Spleen (tissue), 11 donors: ENCODE data around the gene ADAMTS4. TPM values are rescaled to one million over a fixed set of nuclear protein-coding genes. Genes with fewer than 3 reads are reported as not detected.

Experiments
- DNase-seq: peaks from one replicate; pipeline ENCODE4 v3.0.0-alpha.2; 2020
- H3K27ac ChIP-seq, 8 donors: fragments of 200-600 bp; sonication (generic) in 7 of 8; 1 replicate in 4 of 8; 2 replicates in 4 of 8; pipeline versions ENCODE4 v1.5.0 to v1.8.0; 2016 to 2021; ENCODE audit warnings: inconsistent platforms in 4 of 8, mild to moderate bottlenecking in 4 of 8, moderate library complexity in 1 of 8
- H3K27me3 ChIP-seq, 7 donors: fragments of 200-600 bp; sonication (generic) in 6 of 7; replicated peaks in 1 of 7; 1 replicate in 4 of 7; 2 replicates in 3 of 7; pipeline versions ENCODE4 v1.5.0 to v1.8.0; 2016 to 2021; ENCODE audit warnings: inconsistent platforms in 3 of 7, mild to moderate bottlenecking in 1 of 7
- H3K36me3 ChIP-seq, 6 donors: fragments of 200-600 bp; sonication (generic) in 5 of 6; 1 replicate in 4 of 6; 2 replicates in 2 of 6; pipeline versions ENCODE4 v1.5.0 to v1.8.0; 2016 to 2021; ENCODE audit warnings: inconsistent platforms in 2 of 6
- H3K4me1 ChIP-seq, 6 donors: fragments of 200-600 bp; sonication (generic) in 5 of 6; 1 replicate in 3 of 6; 2 replicates in 3 of 6; pipeline versions ENCODE4 v1.5.0 to v1.8.0; 2016 to 2021; ENCODE audit warnings: inconsistent platforms in 3 of 6
- H3K4me3 ChIP-seq, 8 donors: fragments of 200-600 bp; sonication (generic) in 7 of 8; 1 replicate in 4 of 8; 2 replicates in 4 of 8; pipeline versions ENCODE4 v1.5.0 to v1.8.0; 2016 to 2021; ENCODE audit warnings: inconsistent platforms in 4 of 8, mild to moderate bottlenecking in 4 of 8, moderate library complexity in 2 of 8
- H3K9me3 ChIP-seq, 8 donors: fragments of 200-600 bp; sonication (generic) in 7 of 8; 1 replicate in 4 of 8; 2 replicates in 4 of 8; pipeline versions ENCODE4 v1.5.0 to v1.8.0; 2016 to 2021; ENCODE audit warnings: inconsistent platforms in 4 of 8
- CTCF ChIP-seq, 11 experiments: fragments of 200-600 bp in 7 of 11; fragments of 450-650 bp in 4 of 11; sonication (generic) in 4 of 11; IDR thresholded peaks in 8 of 11; conservative IDR thresholded peaks in 3 of 11; 1 replicate in 7 of 11; 2 replicates in 4 of 11; pipeline versions ENCODE4 v1.4.0 to v1.8.0; 2016 to 2021; ENCODE audit warnings: antibody characterized with exemption in 11 of 11, inconsistent platforms in 4 of 11, mild to moderate bottlenecking in 1 of 11
- POLR2A ChIP-seq, 3 donors: fragments of 450-650 bp; IDR thresholded peaks; one replicate each; pipeline ENCODE4 v1.5.1; 2017; ENCODE audit warnings: antibody characterized with exemption in 3 of 3, mild to moderate bottlenecking in 1 of 3
- POLR2AphosphoS5 ChIP-seq, 3 donors: sonication (generic); formaldehyde crosslinking; IDR thresholded peaks; one replicate each; pipeline ENCODE4 v1.5.1; 2017; ENCODE audit warnings: antibody characterized with exemption in 3 of 3
- WGBS, 5 donors: extraction: QIAGEN DNeasy Blood & Tissue Kit in 3 of 5; methylation state at CpG; one replicate each; pipeline versions ENCODE4 v1.1.5 to v1.1.7; 2013 to 2018; 5-methylcytosine and 5-hydroxymethylcytosine counted together
- intact Hi-C: fragments of 100-400 bp; cut with DNase I; formaldehyde crosslinking; loops from one replicate; pipeline ENCODE4 v1.15.0; 2023; ENCODE audit warnings: low total_unique reads
- polyA plus RNA-seq, 3 donors: library from polyadenylated mRNA; stranded (reverse); fragments of 200-250 nt; gene quantifications; one replicate each; pipeline ENCODE4 v1.2.1, GENCODE V29; 2013
- total RNA-seq, 7 donors: library from RNA; depleted of rRNA in 3 of 7; stranded (reverse); fragments of >200 nt in 3 of 7; fragmentation: NEBNext Ultra II Directional in 4 of 7; extraction: Animal tissue kit (Norgen Biotek cat#: 25700) in 4 of 7; gene quantifications; one replicate each; pipeline versions ENCODE4 v1.1.0 to v1.2.1, GENCODE V29; 2016 to 2021
- donor health status: healthy with polysubstance abuse.
- donor health status: DM: no; HTN: no; CAD: no; lungs with moderate emphysema.
- donor health status: DM: no; HTN: no; CAD: no.
- donor health status: Bipolar disorder and iron deficiency.
- donor health status: healthy.
- donor health status: DM: no; HTN: no; CAD: no.
- donor health status: DM: yes; HTN: yes; CAD: no.

ADAMTS4 gene
- total and polyA plus RNA-seq, 10 donors = 0.26 to 37.8 (median 4.0) TPM

- Histone ChIP-seq H3K4me3 (peak overlapping the region in 2 of 8 donors; percentile 25 to 56), H3K27me3 (no peaks in the 10 kb centered on the region), H3K27ac (peak overlapping the region; percentile 76 to 92 (median 91)), H3K9me3 (no peaks in the 10 kb centered on the region), H3K36me3 (peaks cover 0 to under 1% (median 0%) of the 10 kb centered on the region in 6 donors), H3K4me1 (peaks cover 50 to 94% (median 84%) of the 10 kb centered on the region in 6 donors)
- DNase-seq = peak; percentile 72
- WGBS, 5 donors = 0 to 7% (median 1%) methylated on average over 2 of the region's 2 CpGs
- peak in 1 of 3 donors; percentile 41 for TF ChIP-seq POLR2AphosphoS5 (IDR thresholded peaks at IDR 0.05)
- TF ChIP-seq POLR2A (IDR thresholded peaks at IDR 0.05) = peak in 1 of 3 donors; percentile 18
- peak in 1 of 11 experiments; percentile 4 for TF ChIP-seq CTCF (IDR thresholded peaks at IDR 0.05 in 8 of 11, conservative IDR thresholded peaks at IDR 0.05 in 3 of 11)
- intact Hi-C loops = no loop called here
Measured at GRCh38 chr1:161185732-161186311, 13.0 kb downstream of the ADAMTS4 start.

DNA sequence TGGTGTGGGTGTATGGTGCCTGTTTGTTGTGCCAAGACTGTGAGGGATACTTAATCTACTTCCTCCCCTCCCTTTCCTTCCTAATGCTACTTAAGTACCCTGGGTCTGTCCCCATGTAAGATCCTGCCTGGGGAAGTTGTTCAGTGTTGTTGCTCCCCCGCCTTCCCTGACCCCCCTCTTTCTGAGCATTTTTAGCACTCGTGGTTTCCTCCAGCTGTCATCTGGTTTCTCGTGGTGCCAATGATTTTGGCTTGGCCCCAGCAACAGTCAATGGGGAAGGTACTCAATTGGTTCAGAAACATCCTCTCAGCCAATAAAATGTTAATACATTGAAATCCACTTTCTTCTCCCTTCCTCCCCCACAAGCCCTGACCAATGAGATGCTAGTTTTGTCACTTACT, 13.6 kb downstream of the ADAMTS4 start:
- TF ChIP-seq POLR2AphosphoS5 (IDR thresholded peaks at IDR 0.05) (peak in 2 of 3 donors; percentile 26 to 81), CTCF (IDR thresholded peaks at IDR 0.05 in 8 of 11, conservative IDR thresholded peaks at IDR 0.05 in 3 of 11) (no peak)
- intact Hi-C loops = no loop called here
- Histone ChIP-seq H3K27me3 (no peaks in the 10 kb centered on the region), H3K27ac (peak overlapping the region; percentile 76 to 92 (median 91)), H3K4me1 (peaks cover 50 to 94% (median 86%) of the 10 kb centered on the region in 6 donors), H3K9me3 (no peaks in the 10 kb centered on the region), H3K4me3 (peak overlapping the region in 3 of 8 donors; percentile 25 to 56 (median 26)), H3K36me3 (no peaks in the 10 kb centered on the region)
- peak; percentile 88 for DNase-seq
- 0 to 1% (median 0%) methylated on average over 3 of the region's 3 CpGs for WGBS, 5 donors

- 73 to 91% (median 85%) methylated on average over 1 of the region's 1 CpG for WGBS, 5 donors
- Histone ChIP-seq H3K27ac (peak overlapping the region; percentile 58 to 92 (median 91)), H3K4me3 (no peak overlapping the region), H3K9me3 (no peaks in the 10 kb centered on the region), H3K4me1 (peaks cover 52 to 92% (median 79%) of the 10 kb centered on the region in 6 donors), H3K27me3 (no peaks in the 10 kb centered on the region), H3K36me3 (no peaks in the 10 kb centered on the region)
- peak; percentile 54 for DNase-seq
- intact Hi-C loops = no loop called here
- no peak for TF ChIP-seq CTCF (IDR thresholded peaks at IDR 0.05 in 8 of 11, conservative IDR thresholded peaks at IDR 0.05 in 3 of 11)
- TF ChIP-seq POLR2A (IDR thresholded peaks at IDR 0.05) = no peak
- no peak for TF ChIP-seq POLR2AphosphoS5 (IDR thresholded peaks at IDR 0.05)
Measured at GRCh38 chr1:161182214-161182613, 16.6 kb downstream of the ADAMTS4 start.

GRCh38 chr1:161180639-161181038, 18.2 kb downstream of the ADAMTS4 start:
- no peak for DNase-seq
- no peak overlapping the region for H3K4me3 ChIP-seq
- H3K9me3 ChIP-seq = no peaks in the 10 kb centered on the region
- H3K27me3 ChIP-seq = no peaks in the 10 kb centered on the region
- peaks cover 48 to 90% (median 76%) of the 10 kb centered on the region in 6 donors for H3K4me1 ChIP-seq
- WGBS, 5 donors = 41 to 83% (median 67%) methylated on average over 1 of the region's 1 CpG
- peak overlapping the region in 4 of 8 donors; percentile 22 to 92 (median 92) for H3K27ac ChIP-seq
- H3K36me3 ChIP-seq = peaks cover 0 to 5% (median 2%) of the 10 kb centered on the region in 6 donors
- intact Hi-C loops = no loop called here
- TF ChIP-seq POLR2AphosphoS5 (IDR thresholded peaks at IDR 0.05) (no peak), POLR2A (IDR thresholded peaks at IDR 0.05) (no peak), CTCF (IDR thresholded peaks at IDR 0.05 in 8 of 11, conservative IDR thresholded peaks at IDR 0.05 in 3 of 11) (peak in 4 of 11 experiments; percentile 26 to 51 (median 38))
